Activated naive CD4-positive, alpha-beta T cell treated with Interleukin-2 at 50 U/mL for 16 hours (primary cell): ENCODE data around the gene ALG6.
"Not testable (repeated sequence)": the region's sequence is repeated elsewhere in the genome, so short reads cannot be mapped to it uniquely, and the experiment has no call there.

Source experiments
- DNase-seq: peaks from one replicate; pipeline ENCODE4 v3.0.0-alpha.2; 2020

The ALG6 gene

DNA sequence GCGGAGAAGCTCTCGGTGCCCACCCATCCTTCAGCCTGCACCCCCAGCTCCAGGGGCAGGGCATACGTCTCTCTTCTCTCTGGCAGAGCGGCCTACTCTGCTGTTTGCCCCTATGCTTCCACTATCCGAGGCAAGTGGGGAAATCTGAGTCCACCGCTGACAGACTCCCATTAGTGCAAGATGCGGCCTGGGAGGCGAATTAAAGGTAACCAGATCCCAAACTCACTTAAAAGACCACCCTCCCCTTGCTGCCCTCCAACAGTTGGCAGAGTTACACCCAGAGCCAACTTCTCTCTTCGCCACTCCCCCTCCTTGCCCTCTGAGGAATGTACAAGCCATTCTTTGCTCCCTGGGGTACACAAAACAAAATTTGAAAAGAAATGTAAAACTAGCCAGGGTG lies 38.6 kb upstream of the ALG6 start:
- no peak for DNase-seq

DNA sequence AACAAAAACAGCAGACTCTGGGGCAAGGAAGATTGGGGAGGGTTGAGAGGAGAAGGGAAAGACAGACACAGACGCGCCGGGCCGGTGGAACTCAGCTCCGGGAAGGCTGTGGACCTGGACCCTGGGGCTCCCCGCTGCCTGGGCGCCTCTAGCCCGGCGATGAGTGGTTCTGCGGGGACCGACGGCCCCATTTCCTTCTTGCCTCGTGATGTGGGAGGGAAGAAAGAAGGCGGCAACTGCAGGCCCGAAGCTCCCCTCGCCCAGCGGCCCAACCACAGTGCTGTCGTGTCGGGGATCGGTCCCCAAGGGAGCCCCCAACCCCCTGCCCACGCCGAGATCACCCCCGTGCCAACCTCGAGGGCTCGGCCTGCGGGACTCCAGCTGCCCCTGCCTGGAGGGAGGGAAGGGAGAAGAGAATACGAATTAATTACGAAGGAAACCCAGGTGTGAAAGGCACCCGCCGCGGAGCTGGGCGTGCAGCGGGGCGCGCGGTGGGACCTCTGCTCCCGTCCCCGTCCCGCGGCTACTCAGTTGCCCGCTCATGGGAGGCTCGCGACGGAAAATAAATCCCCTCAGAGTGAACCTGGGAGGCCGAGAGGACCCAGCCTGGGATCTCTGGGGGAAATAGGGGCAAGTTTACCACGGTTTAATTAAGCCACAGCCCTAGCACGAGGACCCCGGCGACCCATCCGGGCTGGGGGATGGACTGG lies 37.7 kb upstream of the ALG6 start:
- DNase-seq, result no peak

DNA sequence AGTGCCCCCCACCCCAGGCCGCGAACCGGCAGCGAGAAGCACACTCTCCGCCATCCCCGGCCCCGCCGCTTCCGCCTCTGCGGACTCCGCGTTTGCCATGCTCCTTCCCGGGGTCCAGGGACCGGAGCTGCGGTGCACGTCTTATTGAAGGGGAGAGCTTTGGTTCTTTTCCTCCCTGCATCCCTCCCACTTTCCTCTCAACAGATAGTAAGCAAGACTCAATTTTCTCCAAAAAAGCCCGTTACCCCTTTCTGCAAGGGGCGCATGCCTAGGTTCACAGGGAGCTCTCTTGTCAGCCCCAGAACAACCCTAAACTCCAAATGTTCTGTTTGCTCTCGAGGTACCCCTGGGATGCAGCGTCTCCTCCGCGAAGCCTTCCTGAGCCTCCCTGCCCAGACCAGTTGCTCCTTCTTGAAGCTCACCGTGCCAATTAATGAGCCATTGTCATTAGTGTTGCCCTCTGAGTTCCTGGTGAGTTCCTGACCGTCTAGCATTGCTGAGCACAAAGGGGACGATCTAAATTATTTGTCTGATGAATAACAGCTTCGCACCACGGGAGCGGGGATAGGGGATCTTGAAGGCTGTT lies 37.0 kb upstream of the ALG6 start:
- DNase-seq, result no peak

DNA sequence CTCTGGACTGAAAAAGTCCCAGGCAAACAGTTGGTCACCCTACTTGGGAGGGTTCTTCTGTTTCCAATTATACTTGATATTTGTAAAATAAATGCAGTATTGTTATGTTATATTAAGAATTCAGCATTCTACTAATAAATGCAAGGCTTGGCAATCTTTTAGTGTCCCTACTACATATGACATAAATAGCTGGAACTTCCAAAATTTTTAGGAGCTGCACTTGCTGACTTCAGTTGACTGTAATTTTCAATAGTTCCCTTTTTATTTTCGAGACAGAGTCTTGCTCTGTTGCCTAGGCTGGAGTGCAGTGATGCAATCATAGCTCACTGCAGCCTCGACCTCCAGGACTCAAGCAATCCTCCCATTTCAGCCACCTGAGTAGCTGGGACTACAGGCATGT lies 25.0 kb upstream of the ALG6 start:
- no peak for DNase-seq

DNA sequence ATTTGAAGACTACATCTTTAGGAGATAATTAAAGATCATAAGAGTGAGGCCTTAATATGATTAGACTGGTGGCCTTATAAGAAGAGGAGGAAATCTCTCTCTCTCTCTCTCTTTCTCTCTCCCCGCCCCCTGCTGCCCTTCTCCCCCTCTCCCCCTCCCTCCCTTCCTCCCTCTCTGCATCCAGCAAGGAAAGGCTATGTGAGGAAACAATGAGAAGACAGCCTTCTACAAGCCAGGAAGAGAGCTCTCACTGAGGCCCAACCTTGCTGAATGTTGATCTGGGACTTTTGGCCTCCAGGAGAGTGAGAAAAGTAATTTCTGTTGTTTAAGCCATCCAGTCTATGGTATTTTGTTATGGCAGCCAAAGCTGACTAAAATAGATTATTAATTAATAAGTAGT lies 23.5 kb upstream of the ALG6 start:
- DNase-seq, result no peak

DNA sequence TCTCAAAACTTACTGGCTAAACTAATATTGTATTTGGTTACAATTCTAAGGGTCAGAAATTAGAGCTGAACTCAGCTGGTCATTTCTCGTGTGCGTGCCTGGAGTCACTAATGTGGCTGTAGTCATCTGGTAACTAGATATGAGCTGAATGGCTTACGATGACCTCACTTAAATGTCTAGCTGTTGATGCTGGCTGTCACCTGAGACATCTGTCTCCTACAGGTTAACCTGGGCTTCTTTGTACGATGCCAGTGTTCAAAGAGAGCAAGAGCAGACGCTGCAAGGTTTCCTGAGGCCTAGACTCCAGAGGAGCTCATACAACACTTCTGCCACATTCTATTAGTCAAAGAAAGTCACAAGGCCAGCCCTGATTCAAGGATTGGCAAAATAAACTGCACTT lies 17.1 kb upstream of the ALG6 start:
- DNase-seq, result no peak

DNA sequence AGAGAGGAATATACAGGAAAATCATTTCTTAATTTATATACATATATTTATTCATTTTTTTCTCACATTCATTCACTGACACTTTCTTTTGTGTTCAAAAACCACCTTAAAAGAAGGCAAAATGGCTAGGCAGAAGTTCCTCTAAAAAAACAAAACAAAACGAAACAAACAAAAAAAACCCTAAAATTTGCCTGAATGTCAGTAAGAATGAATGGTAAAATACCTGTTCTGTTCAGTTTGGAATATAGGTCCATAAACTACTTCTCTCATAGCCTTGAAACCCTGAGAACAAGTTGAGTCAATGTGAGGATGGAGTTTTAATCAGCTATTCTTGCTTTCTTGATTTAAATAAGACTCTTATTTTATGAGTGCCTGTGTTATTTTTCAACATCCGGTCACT lies 14.7 kb upstream of the ALG6 start:
- DNase-seq, result no peak

DNA sequence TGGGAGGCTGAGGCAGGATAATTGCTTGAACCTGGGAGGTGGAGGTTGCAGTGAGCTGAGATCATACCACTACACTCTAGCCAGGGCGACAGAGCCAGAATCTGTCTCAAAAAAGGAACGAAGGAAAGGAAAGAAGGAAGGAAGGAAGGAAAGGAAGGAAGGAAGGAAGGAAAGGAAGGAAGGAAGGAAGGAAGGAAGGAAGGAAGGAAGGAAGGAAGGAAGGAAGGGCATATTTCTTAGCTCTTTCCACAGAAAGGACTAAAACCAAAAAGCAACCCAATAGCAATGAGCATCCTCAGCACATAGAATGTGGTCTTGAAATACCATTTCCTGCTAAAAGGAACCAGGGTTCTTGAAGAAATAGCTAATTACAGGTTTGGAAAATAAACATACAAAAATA lies 11.2 kb upstream of the ALG6 start:
- not testable (repeated sequence) for DNase-seq

DNA sequence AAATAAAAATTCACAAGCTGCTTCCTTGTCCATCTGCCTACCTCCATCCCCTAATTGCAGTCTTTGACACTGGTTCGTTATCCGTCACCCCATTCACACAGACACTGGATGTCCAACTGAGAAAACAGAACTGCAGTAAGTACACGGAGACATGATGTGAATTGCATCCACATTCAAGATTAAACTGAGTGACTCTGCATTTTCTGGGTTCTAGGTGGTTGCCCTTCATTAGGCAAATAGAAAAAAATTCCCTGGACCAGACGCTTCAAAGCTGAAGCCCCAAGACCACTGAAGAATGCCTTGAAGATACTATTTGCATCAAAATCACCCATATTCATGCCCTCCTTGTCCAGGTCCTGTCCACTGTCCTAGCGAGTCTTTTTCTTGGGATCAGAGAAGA lies 7.9 kb upstream of the ALG6 start:
- no peak for DNase-seq

DNA sequence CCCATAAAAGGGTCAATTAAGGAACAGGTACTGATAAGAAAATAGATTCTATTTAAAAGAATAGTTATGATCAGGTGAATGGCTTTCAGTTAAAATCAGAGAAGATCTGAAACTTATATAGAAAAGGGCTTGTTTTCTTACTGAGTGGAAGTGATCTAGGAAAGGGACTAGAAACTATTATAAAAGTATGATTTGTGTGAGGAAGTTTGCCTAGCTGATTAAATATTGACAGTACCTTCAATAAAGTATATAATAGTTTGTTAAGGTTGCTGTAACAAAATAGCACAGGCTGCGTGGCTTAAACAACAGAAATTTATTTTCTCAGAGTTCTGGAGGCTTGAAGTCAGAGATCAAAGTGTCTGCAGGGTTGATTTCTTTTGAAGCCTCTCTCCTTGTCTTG lies 5.4 kb upstream of the ALG6 start:
- DNase-seq, result no peak

DNA sequence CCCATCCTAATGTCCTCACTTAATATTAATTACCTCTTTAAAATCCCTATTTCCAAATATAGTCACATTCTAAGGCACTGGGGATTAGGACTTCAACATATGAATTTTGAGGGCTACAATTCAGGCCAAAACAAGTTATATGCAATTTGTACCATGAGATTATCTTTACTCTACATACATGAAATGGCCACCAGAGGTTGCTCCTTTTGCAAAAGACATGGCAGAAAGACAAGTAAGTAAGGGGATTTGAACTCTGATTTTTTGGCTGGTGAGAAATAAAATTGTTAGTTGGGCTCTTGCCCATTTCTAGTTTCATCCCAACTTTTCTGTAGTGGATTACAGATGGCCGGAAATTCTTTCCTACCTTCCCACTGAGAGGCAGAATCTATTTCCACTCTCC lies 4.8 kb upstream of the ALG6 start:
- no peak for DNase-seq

DNA sequence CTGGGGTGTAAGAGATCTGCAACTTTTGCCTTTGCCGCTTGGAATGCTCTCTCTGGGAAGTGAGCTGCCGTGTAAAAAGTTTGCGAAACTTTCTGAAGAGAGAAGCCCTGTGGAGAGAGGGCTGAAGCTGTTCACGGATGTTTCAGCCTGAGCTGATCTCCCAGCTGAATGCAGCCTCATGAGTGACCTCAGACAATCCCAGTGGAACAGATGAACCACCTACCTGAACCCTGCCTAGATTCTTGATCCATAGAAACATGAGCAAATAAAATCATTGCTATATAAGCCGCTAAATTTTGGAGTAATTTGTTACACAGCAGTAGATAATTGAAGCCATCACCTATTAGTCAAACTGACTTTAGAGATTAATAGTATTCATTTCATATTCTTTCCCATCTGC lies 4.4 kb upstream of the ALG6 start:
- no peak for DNase-seq

DNA sequence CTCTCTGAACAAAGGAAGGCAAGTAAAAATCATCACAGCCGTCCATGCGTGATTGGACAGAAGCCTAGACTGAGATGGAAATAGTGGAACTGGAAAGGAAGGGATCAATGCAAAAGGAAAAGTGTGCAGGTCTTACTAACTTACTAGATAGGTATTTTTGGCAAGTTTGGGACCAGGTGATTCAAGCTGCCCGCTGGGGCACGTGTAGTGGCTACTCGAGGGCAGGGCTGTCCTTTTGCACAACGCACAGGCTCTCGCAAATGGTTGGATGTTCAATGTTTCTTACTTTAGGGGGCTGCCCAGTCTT lies 566 bp upstream of the ALG6 start:
- no peak for DNase-seq

DNA sequence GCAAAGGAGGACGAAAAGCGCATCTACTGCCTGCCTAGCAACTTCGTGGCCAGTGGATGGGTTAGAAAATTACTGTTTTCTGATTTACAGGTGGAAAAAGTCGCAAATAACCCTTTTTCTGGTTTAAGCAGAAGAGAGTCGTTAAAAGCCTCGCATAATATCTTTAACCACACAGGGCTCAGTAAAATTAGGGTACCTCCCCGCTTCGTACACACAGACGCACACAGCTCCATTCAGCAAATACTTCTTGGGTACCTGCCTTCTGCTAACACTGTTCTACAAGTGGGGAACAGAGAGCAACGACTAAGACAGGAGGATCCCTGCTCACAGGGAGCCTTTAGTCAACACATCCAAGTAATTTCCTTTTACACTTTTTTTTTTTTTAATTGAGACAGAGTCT lies 704 bp downstream of the ALG6 start:
- no peak for DNase-seq

DNA sequence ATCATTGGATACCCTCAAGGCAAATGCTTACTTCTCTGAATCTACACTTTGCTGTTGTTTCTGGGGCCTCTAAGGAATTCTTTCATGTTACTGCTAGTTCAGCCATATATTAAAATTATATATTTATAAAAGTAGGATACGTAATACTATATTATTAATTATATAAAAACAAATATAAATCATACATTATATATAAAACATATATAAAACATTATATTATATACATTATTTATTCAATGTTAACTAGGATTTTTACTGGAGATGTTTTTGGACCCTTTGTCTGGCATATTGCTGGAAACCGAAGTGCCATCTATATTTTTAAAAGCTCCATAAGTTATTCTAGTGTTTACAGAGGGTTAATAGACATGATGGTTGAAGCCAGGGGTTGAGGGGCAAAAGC lies 12.2 kb downstream of the ALG6 start:
- no peak for DNase-seq

DNA sequence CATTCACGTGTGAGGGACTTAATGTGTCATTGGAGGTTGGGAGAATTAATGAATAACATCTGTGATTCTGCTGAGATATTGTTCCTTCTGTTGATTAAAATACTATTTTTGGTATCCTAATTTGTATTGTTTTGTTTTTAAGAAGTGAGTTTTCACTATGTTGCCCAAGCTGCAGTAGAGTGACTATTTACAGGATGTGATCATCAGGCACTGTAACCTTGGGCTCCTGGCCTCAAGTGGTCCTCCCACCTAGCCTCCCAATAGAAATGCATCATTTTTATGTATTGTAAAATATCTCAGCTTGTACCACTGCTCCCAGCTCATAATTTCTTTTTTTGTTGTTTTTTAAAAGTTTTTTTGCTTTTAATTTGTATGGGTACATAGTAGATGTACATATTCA lies 14.3 kb downstream of the ALG6 start:
- no peak for DNase-seq

DNA sequence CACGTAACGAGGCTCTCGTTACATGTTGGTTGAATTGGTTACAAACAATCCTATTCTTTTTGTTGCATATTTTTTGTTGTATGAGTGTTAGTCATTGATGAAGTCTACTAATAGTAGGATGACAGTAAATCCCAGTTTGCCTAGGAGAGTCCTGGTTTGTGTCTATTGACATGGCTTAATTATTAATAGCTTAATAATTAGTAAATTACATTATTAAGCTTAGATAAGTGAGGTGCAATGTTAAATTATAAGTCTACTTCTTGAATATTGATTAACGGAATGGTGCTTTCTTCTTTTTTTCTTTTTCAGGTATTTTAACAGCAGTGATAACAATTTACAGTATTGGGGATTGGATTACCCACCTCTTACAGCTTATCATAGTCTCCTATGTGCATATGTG lies 34.5 kb downstream of the ALG6 start:
- DNase-seq, result no peak

DNA sequence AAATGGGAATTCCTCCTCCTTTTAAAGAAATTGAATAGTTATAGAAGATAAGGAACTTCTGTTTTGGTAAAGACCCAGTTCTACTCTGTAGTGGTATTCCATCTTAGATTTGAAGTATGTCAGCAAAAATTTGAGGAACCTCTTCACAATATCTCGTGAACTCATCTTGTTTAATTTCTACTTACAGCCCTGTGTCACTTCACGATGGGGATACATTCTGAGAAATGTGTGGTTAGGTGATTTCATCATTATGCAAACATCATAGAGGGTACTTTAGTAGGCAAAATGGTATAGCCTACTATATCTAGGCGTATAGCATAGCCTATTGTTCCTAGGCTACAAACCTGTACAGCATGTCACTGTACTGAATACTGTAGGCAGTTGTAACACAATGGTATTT lies 36.0 kb downstream of the ALG6 start:
- no peak for DNase-seq

DNA sequence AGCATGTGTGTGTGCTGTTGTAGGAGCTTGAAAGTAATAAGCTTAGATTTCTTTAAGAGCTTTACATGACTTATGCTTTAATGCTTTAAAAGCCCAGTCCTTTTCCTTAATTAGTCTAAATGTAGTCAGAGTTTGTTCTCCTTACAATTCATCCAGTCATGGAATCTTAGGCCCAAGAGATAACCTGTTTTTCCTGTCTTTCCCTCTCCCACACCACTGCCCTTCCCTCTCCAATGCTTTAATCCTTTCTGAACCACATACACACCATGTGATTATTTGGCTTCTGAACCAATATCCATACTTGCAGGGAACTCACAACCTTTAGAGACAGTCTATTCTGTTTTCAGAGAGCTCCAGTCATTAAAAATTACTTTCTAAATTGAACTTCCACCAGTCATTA lies 37.6 kb downstream of the ALG6 start:
- DNase-seq, result no peak

DNA sequence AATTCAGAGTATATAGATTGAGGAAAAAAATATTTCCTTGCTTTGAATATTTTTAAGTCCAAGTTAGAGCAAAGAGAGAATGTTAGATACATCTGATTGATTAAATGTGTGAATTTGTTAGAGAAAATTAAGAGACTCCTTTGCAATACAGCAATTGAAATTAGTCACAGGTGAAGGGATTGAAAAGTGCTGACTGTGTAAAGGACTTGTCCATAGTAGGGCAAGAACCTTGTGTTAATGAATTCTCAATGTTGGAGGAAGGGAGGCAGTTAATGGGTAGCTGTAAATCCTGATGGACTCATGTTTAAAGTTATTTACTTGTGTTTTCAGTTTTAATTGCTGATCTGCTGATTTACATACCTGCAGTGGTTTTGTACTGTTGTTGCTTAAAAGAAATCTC lies 38.6 kb downstream of the ALG6 start:
- DNase-seq, result no peak

DNA sequence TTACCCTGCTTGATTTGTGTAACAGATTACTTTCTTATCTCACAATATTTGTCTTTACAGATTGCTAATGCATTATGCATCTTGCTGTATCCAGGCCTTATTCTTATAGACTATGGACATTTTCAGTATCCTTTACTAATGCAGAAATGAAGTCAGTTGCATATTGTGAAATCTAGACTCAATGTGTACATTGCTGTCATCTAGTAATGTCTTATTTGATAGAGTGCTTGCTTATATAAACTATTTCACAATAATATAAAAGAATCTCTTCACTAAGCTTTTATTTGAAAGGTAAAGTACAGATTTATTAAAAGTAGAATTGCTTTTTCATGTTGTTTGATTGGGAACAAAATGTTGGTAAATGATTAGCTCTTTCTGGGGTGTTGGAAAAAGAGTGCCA lies 39.6 kb downstream of the ALG6 start:
- no peak for DNase-seq

DNA sequence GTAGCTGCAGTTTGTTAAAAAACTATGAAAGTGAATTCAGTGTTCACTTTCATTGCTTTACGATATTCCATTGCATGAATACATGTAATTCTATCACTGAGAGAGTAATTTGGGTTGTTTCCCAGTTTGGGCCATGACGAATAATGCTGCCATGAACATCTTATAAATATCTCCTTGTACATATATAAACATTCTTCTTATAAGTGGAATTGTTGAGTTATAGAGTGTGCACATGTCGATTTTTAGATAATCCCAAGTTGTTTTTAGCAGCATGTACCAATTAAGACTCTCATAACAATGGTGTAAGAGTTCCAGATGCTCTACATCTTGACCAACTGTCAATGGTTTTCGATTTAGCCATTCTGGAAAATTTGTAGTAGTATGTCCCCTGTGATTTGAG lies 40.9 kb downstream of the ALG6 start:
- no peak for DNase-seq

DNA sequence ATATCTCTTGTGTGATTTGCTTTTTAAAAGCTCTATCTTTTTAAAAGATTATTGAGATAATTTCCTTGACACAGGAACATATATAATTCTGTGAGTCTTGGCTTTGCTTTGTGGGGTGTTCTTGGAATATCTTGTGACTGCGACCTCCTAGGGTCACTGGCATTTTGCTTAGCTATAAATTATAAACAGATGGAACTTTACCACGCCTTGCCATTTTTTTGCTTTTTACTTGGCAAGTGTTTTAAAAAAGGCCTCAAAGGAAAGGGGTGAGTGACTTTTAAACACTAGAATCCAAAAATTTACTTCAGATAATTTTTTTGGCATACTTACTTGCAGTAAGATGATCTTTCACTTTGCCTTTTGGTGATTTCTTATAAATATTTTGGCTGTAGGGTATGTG lies 43.6 kb downstream of the ALG6 start:
- no peak for DNase-seq

DNA sequence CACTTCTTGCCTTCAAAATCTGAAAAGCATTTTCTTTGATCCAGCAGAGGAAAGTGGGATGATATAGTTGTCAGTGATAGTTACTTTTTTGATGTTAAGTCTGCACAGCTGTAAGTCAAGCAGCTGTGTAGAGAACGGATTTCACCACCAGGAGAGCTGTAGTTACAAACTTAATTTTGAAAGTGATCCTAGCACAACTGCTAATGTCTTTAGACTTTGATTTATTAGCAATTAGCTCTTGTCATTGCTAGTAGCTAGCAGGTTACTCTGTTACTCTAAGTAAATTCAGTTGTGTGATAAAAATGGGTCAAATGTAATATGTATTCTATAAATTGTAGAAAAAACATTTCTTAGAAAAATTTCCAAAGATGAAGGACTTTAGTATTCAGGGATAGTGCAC lies 46.0 kb downstream of the ALG6 start:
- DNase-seq, result no peak

DNA sequence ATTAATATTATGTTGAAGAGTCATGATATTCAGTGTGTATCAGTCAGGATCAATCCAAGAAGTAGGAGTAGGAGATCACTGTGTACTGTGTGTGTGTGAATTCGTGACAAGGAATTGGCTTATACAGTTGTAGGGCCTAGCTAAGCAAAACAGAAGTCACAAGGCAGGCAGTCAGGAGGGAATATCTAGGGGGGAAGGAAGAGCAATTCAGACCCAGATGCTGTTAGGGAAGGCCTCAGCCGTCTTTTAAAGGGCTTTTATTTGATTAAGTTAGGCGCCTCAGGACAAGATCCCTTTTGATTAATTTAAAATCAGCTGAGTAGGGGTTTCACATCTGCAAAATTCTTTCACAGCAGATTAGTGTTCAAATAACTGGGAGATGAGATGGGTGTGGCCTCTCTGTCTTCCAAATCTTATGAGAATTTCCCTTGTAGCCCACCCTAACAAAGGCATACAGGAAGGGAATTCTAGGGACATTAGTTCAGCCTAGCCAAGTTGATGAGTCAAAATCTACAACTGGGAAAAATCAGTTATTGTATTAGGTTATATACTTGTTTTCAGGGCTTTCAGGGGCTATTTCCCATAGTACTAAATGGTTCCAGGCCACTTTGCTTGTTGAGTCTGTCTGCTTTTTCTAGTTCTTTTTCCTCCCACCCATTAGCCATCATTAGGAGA lies 47.4 kb downstream of the ALG6 start:
- no peak for DNase-seq
